Non-pigmented ciliary epithelial cell (primary cell): ENCODE measurements around the gene NID1.
A peak's percentile ranks its signal among the peaks of the same experiment; 100 is the strongest.

Source experiments
- DNase-seq: peaks from one replicate; pipeline ENCODE4 v3.0.0-alpha.2; 2010; ENCODE audit warnings: low read depth

The NID1 gene

GRCh38 chr1:235955777-235956176 lies 109.1 kb downstream of the NID1 start:
- DNase-seq = no peak

- DNase-seq = no peak
Measured at GRCh38 chr1:235954306-235955283, 110.3 kb downstream of the NID1 start.

GRCh38 chr1:235953801-235954200 lies 111.1 kb downstream of the NID1 start:
- DNase-seq = peak; percentile 83

GRCh38 chr1:235952950-235953615 lies 111.8 kb downstream of the NID1 start:
- no peak for DNase-seq

- no peak for DNase-seq
Measured at GRCh38 chr1:235951661-235952060, 113.2 kb downstream of the NID1 start.

GRCh38 chr1:235950318-235950717 lies 114.6 kb downstream of the NID1 start:
- DNase-seq = no peak

- no peak for DNase-seq
Measured at GRCh38 chr1:235948774-235949427, 116.0 kb downstream of the NID1 start.

- DNase-seq = no peak
Measured at GRCh38 chr1:235947989-235948388, 116.9 kb downstream of the NID1 start.

GRCh38 chr1:235946571-235946981 lies 118.3 kb downstream of the NID1 start:
- DNase-seq = peak; percentile 30

- DNase-seq = no peak
Measured at GRCh38 chr1:235945775-235946570, 118.9 kb downstream of the NID1 start.

GRCh38 chr1:235943581-235944114 lies 121.2 kb downstream of the NID1 start:
- DNase-seq = peak; percentile 94

GRCh38 chr1:235942979-235943575 lies 121.8 kb downstream of the NID1 start:
- no peak for DNase-seq

GRCh38 chr1:235942625-235942934 lies 122.3 kb downstream of the NID1 start:
- DNase-seq = no peak

- DNase-seq = no peak
Measured at GRCh38 chr1:235941876-235942624, 122.8 kb downstream of the NID1 start.

- no peak for DNase-seq
Measured at GRCh38 chr1:235940285-235940684, 124.6 kb downstream of the NID1 start.

GRCh38 chr1:235939480-235939775 lies 125.5 kb downstream of the NID1 start:
- no peak for DNase-seq

- no peak for DNase-seq
Measured at GRCh38 chr1:235938709-235939479, 126.0 kb downstream of the NID1 start.

- DNase-seq = no peak
Measured at GRCh38 chr1:235937123-235937522, 127.8 kb downstream of the NID1 start.

- DNase-seq = no peak
Measured at GRCh38 chr1:235935235-235936225, 129.4 kb downstream of the NID1 start.
